Measurements from ENCODE around the gene CLCN1.

The CLCN1 gene

GRCh38 chr7:143363016-143363937, 47.4 kb downstream of the CLCN1 start:
- no peak for DNase-seq (ENCODE audit: low read depth in 2 of 2)

DNA sequence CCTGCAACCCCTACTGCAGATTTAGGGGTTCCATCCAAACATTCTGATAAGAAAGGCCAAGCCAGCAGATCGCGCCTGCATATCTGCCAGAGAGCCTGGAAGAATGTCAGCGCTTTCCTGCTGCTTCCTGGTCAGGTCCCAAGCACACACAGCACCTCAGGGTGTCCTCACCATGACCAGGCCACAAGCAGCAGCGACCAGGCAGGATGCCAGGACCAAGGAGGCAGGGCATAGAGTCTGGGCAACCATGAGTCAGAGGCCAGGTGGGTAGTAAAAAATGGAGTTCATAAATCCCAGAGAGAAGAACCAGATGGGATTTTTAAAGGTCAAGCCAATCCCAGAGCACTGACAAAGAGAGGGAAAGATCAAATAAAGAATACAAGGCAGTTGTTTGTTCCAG, 52.1 kb downstream of the CLCN1 start:
- no peak for DNase-seq (ENCODE audit: low read depth in 2 of 2)

- DNase-seq (ENCODE audit: low read depth in 2 of 2): no peak
Measured at GRCh38 chr7:143368387-143368786, 52.5 kb downstream of the CLCN1 start.

DNA sequence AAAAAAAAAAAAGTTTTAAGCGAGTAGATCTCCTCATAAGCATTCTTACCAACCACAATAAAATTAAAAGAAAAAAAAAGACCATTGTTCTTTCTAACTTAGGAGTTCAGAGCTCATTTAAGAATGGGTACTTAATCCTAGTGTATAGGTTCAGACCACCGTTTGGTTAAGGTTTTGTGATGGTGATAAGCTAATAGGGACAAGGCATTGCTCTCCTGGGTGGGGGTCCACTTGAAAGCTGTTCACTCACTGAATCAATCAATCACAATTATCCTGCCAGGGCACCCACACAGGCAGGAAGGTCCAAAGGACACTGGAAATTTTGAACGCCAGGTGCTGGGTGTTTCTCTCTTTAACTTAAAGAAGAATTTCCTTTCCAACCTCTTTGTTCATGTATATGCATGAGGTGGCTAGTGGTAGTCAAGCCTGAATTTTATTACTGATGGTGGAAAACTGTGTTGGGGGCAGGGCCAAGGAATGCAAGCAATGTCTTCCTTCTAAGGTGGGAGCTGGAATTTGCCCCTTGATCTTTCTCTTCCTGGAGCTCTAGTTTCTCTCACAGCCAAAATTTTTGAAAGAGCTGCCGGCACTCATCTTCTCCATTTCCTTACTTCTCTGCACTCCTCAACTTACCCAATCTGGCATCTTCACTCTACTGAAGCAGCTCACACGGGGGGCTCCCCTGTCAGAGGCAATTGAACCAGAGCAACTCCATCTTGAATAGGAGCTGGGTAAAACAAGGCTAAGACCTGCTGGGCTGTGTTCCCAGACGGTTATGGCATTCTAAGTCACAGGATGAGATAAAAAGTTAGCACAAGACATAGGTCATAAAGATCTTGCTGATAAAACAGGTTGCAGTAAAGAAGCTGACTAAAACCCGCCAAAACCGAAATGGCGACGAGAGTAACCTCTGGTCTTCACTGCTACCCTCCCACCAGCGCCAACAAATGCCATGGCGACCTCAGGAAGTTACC, 54.1 kb downstream of the CLCN1 start:
- no peak for DNase-seq (ENCODE audit: low read depth in 2 of 2)

- DNase-seq (ENCODE audit: low read depth in 2 of 2): no peak
Measured at GRCh38 chr7:143372070-143372469, 56.2 kb downstream of the CLCN1 start.

DNA sequence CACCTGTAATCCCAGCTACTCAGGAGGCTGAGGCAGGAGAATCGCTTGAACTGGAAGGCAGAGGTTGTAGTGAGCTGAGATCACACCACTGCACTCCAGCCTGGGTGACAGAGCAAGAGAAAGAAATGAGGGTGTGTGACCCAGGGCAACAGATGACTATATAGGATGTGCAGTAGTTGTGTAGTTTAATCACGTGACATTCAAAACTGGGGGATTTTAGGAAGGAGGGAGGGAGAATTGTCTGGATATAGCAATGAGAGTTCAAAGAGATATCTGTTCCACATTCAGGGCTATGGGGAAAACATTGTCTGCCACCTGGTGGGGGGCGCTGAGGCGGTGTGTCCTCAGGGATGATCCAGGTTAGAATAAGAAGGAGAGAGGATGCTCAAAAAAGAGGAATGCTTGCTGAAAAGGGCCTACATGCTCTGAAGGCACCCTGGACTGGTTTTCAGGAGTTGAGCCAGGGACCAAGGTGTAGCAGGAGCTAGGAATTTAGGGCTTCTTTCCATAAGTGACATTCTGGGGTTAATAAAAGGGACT, 57.4 kb downstream of the CLCN1 start:
- no peak for DNase-seq (ENCODE audit: low read depth in 2 of 2)

DNA sequence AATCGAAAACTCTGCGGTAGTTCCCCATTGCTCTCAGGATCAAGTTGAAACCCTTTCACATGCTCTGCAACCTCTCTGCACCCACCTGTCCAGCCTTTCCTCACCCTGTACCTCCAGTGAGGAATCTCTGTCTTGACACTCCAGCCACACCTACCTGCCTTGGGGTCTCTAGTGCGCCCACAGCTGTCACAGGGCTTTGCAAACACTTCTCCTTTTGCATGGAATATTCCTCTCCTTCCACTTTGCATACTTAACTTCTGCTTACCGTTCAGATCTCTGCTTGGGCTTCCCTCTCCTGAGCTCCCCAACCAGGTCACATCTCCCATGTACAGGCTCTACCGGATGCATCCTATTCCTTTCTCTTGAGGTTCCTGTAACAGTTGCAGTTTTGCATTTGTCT, 58.6 kb downstream of the CLCN1 start:
- no peak for DNase-seq (ENCODE audit: low read depth in 2 of 2)

DNA sequence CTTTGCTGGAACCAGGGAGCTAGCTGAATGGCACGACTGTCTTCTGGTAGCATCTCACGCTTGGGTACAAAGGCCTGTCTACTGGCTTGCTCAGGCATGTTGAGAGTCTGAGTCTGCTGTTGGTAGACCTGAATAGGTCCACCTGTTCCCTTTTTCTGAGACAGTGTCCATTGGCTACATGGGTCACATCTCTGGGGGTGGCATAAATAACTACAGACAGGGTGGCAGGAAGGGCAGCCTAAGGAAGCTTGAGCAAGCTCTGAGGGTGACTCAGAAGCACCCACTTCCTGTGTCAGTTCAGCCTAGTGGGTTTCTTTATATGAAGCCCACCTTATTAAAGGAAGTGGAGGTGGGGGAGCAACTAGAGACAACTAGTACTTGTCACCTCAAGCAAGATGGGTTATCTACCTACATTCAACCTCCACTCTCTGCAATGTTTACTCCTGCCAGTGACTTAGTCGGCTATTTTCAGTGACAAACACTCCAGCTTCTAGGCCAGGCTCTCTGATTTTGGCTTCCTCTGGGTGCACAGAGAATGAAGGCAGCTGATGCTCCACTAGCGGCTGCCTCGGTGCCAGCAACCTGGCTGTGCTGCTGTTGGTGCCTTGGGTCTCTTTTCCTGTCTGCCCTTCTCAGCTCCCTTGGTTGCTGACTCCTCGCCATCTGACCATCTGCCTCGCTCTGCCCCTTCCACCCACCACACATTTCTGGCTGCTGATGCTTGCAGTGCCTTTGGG, 59.6 kb downstream of the CLCN1 start:
- DNase-seq (ENCODE audit: low read depth in 2 of 2): no peak

GRCh38 chr7:143376396-143376795, 60.5 kb downstream of the CLCN1 start:
- DNase-seq (ENCODE audit: low read depth in 2 of 2): no peak

GRCh38 chr7:143379611-143380259, 63.8 kb downstream of the CLCN1 start:
- no peak for DNase-seq (ENCODE audit: low read depth in 2 of 2)

GRCh38 chr7:143380260-143380645, 64.3 kb downstream of the CLCN1 start:
- peak; percentile 73 to 81 for DNase-seq (ENCODE audit: low read depth in 2 of 2)

GRCh38 chr7:143380646-143381426, 64.9 kb downstream of the CLCN1 start, which contains the start of gene ZYX:
ZYX (plus strand) TSS chr7:143381345; CDS start chr7:143381572, 227 bp downstream.
- peak; percentile 91 to 92 for DNase-seq (ENCODE audit: low read depth in 2 of 2)

DNA sequence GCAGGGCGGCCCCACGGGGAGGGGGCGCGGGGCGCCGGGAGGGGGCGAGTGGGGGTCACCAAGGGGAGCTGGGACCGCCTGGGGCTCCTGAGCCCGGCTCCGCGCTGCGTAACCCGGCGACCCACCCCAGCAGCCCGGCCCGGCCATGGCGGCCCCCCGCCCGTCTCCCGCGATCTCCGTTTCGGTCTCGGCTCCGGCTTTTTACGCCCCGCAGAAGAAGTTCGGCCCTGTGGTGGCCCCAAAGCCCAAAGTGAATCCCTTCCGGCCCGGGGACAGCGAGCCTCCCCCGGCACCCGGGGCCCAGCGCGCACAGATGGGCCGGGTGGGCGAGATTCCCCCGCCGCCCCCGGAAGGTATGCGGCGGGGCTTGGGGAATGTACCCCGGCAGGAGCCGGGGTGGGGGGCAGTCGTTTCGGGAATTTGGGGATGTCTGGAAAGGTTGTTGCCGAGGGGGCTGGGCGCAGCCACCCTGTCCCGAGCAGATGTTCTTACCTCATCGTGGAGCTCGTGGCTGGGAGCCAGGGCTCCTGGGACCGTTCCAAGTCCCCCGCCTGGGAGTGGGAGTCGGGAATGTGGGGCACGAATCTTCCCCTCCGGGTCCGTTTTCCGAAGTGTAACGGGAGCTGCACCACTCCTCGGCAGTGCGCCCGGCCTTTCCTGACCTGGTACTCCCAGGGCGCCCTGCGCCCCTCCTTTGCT, 65.7 kb downstream of the CLCN1 start:
- peak; percentile 77 to 80 for DNase-seq (ENCODE audit: low read depth in 2 of 2)

GRCh38 chr7:143382126-143382790, 66.3 kb downstream of the CLCN1 start:
- DNase-seq (ENCODE audit: low read depth in 2 of 2): no peak

DNA sequence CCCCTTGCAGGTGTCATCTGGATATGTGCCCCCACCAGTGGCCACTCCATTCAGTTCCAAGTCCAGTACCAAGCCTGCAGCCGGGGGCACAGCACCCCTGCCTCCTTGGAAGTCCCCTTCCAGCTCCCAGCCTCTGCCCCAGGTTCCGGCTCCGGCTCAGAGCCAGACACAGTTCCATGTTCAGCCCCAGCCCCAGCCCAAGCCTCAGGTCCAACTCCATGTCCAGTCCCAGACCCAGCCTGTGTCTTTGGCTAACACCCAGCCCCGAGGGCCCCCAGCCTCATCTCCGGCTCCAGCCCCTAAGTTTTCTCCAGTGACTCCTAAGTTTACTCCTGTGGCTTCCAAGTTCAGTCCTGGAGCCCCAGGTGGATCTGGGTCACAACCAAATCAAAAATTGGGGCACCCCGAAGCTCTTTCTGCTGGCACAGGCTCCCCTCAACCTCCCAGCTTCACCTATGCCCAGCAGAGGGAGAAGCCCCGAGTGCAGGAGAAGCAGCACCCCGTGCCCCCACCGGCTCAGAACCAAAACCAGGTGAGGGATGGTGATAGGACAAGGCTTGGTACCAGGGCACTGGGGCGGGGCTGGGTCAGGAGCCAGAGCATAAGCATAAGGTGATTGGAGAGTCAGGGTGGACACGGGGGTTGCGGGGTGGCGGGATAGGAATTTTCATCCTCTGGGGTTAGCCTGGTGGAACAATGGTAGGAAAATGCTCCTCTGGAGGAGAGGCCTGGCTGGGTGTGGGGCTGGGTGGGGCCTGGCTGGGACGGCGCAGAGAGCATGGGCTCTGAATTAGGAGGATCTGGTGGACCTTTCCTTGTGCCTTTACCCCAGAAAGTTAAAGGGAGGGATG, 67.1 kb downstream of the CLCN1 start:
- no peak for DNase-seq (ENCODE audit: low read depth in 2 of 2)

GRCh38 chr7:143383642-143383957, 67.7 kb downstream of the CLCN1 start:
- DNase-seq (ENCODE audit: low read depth in 2 of 2): no peak

DNA sequence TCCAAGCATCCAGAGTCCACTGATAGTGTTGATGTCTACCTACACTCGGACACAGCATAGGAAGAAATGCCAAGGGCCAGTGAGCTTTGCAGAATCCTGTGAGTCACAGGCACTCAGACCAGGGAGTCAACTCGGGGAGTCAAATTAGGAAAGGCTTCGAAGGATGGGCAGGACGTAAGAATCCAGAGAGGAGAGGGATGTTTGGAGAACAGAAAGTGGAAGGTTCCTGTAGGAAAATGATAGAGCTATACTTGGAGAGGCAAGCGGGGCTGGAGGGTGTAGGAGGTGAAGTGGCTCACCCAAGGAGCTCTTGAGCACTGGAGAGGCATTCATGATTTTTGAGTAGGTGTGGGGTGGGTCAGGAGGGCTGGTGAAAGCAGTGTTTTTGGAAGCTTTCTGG, 68.2 kb downstream of the CLCN1 start:
- DNase-seq (ENCODE audit: low read depth in 2 of 2): no peak

All from fibroblast of skin of left quadriceps (primary cell).